GM19467 (cell line): Measurements from ENCODE around the gene RPS6KA4.

Experiments
- ATAC-seq: cut with Tn5 transposase; IDR thresholded peaks from one replicate; pipeline ENCODE4 v1.9.1; 2021; ENCODE audit warnings: mild to moderate bottlenecking, moderate library complexity; ENCODE audit not compliant: unreplicated experiment

Gene RPS6KA4

GRCh38 chr11:64384028-64384737 lies 25.2 kb downstream of the RPS6KA4 start:
- ATAC-seq: no peak

GRCh38 chr11:64384981-64385944 lies 26.3 kb downstream of the RPS6KA4 start:
- no peak for ATAC-seq

DNA sequence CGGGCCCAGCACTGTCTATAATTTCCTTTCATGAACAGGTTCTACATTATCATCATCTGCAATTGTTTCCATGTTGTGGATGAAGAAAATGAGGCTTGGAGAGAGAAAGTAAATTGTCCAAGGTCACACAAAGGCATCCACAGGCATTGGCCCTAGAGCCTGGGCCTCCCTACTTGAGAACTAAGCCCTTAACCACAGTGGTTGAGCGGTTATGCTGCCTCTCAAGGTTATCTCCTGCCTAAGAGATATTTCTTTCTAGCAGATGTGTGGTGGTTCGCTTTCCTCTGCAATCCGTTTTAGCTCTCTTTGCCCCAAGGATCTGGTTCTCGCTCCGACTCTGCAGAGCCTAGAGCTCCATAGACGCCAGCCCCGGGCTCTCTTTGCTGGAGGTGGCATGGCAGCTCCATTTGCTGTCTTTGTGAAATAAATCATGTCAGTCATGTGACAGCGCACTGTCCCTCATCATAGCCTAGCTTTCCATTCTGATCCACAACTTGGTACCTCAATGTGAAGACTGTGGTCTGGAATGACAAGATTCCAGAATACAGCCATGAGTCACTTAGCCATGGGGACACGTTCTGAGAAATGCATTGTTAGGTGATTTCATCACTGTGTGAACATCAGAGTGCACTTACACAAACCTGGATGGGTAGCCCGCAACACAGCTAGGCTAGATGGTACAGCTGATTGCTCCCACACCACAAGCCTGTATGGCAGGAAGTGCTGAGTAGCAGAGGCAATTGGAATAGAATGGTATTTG lies 27.2 kb downstream of the RPS6KA4 start:
- no peak for ATAC-seq

DNA sequence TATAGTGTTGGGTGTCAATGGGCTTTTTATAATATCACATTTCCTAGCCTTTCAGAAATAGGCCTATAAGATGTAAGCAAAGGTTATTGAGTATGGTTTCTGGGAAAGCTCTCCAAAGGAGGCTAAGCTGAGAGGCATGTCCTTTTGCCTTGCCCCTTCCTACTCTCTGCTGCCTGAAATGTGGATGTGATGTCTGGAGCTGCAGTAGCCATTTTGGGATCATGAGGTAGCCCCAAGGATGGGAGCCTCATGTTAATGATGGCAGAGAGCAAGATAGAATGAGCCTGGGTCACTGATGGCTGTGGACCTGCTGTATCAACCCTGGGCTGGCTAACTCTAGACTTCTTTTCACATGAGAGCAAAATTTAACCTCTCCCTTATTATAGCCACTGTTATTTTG lies 29.0 kb downstream of the RPS6KA4 start:
- ATAC-seq: no peak

DNA sequence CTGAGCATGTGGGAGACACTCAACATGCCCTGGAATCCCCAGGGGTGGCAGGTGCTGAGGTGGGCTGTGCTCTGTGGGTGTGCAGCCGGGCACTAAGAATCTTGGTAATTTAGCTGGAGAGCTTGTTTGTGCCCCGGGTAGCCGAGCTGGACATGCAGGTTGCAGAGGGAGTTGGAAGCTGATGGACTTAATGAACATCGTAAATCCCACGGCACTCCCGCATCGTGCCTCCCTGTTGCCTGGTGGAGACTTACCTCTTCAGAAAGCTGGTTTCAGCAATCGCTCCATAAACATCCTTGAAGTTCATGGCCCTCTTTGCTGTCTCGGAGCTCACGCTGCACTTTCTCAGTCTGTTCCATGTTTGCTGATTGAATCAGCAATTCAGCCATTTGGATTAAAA lies 29.9 kb downstream of the RPS6KA4 start:
- no peak for ATAC-seq

GRCh38 chr11:64389851-64390250 lies 30.9 kb downstream of the RPS6KA4 start:
- ATAC-seq: no peak

DNA sequence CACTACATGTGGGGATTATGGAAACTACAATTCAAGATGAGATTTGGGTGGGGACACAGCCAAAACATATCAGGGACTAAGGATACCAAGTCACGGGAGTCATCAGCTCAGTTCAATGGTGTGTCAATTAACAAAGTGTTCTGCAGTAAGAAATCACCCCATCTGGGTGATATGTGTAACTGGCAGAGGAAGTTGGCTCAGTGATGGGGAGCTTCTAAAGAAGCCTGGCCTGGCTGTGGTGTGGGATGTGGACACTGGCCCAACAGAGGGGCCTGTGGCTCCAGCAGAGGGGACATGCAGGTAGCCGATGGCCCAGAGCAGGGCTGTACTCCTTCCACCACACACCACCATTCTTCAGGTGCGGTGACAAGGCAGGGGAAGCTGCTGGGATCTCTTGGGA lies 31.6 kb downstream of the RPS6KA4 start:
- no peak for ATAC-seq

- no peak for ATAC-seq
Observed at GRCh38 chr11:64391839-64392238, 32.9 kb downstream of the RPS6KA4 start.

DNA sequence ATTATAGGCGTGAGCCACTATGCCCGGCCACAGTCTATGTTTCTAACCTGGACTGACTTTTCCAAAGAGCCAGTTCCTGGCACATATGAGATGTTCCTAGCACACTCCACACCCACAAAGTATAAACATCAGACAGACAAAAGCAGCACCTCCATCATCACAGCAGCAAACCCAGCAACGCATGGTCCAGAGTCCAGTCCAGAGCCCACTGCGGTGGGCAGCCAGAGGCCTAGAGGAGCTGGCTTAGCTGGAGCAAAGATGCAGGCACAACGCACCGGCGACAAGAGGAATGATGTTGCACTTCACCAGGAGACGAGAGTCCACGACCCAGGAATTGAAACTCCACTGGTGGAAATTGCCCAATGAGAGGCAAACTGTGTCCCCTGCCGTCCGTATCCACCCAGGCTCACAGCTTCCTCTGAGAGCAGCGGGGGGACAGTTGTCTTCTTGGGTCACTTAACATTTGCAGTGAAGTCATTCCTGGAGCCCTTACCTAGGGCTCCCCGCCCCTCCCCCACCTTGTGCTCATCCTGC lies 36.6 kb downstream of the RPS6KA4 start:
- ATAC-seq: no peak

DNA sequence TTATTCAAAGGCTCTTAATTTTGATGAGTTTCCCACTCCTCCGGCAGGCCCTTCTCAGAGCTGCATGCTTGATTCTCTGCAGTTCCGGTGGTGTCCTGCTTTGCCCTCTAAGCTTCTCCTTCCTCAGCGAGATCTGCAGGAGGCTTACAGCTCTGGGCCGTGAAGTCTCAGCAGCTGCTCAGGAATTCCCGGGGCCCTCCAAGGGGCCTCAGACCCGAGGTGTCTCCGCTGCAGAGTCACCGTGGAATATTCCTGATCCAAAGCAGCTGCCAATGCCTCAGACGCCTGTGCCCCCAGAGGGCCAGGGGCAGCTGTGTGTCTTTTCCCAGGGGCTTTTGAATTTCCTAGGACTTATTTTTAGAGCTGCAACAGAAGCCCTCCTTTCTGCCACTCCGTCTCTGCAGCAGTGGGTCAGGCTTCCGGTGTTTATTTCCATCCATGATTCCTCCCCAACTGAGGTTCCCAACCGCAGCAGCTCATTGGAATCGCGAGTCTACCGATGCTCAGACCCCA lies 37.2 kb downstream of the RPS6KA4 start:
- no peak for ATAC-seq

- no peak for ATAC-seq
Observed at GRCh38 chr11:64400102-64400501, 41.1 kb downstream of the RPS6KA4 start.

- no peak for ATAC-seq
Observed at GRCh38 chr11:64400667-64401066, 41.7 kb downstream of the RPS6KA4 start.

- no peak for ATAC-seq
Observed at GRCh38 chr11:64401775-64402174, 42.8 kb downstream of the RPS6KA4 start.

- ATAC-seq: no peak
Observed at GRCh38 chr11:64403106-64403505, 44.1 kb downstream of the RPS6KA4 start.

DNA sequence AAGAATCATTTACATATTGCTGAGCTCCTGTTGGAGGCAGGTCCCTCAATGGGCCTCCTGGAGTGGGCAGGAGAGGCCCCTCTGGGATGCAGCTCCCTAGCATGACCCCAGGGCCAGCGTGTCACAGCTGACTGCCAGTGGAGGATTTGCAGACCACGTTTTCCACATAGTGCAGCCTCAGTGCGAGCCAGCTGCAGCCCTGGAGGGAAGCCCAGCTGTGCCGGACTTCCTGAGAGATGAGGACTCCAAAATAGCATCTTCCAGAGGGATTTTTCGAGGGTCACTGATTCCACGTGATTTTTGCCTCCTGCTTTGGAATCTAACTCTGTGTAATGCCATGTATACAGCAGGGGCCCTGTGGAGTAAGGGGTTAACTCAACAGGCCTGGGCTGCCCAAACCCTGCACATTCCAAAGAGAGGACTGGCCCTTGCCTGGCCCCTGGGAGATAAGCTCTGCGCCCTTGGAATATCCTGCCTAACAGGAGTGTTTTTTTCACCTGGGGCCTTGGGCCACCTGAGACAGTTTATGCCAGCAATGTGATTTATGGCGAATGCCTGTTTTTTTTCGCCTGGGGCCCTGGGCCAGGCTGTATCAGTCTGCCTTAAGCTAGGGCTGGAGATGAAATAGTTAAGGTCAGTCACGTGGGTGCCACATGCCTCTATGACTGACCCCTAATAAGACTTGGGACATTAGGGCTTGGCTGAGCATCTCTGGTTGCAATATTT lies 47.4 kb downstream of the RPS6KA4 start:
- no peak for ATAC-seq

- ATAC-seq: no peak
Observed at GRCh38 chr11:64407221-64407620, 48.3 kb downstream of the RPS6KA4 start.

- ATAC-seq: no peak
Observed at GRCh38 chr11:64407630-64408029, 48.7 kb downstream of the RPS6KA4 start.

GRCh38 chr11:64409278-64409677 lies 50.3 kb downstream of the RPS6KA4 start:
- ATAC-seq: no peak

DNA sequence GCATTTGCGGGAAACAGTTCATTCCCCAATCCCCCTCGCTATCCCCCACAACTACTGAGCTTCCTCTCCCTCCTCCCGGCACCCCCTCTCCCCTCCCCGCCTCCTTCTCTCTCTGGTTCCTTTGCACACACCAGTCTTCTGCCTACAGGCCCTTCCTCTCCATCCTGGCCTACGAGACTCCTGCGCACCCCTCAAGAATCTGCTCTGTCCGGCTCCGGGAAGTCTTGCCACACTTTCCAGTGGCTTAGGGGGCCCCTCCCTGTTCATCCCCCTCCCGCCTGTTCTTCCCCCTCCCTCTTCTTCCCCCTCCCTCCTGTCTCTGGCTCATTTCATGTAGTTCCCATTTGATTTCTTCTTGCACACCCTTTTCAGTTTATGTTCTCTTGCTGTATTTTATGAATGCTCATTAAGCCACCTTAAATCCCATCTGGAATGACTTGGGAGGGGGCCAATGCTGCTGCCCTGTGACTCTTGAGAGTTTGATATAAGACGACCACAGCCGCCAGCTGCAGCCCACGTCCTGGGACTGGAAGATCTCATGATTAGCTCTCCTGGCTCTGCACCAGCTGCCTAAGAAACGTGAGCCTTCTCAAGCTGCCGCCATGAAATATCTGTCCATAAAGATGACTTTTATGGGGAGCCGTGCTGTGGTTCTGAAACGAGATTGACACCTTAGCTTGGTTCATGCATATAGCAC lies 50.9 kb downstream of the RPS6KA4 start:
- no peak for ATAC-seq

DNA sequence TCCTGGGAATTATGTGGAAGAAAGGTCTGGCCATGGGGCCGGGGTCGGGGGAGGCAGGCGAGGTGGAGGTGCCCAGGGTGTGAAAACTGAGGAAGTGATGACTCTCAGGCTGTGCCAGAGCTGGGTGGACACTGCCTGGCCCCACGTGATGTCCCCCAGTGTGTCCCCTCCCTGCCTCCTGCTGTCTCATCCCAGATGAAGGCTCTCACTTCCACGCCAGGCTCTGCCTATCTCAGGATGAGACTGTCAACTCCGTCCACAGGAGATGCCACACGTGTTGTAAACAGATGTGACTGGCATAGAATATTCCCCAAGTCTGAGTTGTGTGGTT lies 51.4 kb downstream of the RPS6KA4 start:
- no peak for ATAC-seq
